Fibroblast of the aortic adventitia (primary cell): ENCODE measurements around the gene ADM2. TPM values are rescaled to one million over a fixed set of nuclear protein-coding genes. Genes with fewer than 3 reads are reported as not detected.

Source experiments
- DNase-seq: peaks from one replicate; pipeline ENCODE4 v3.0.0-alpha.2; 2010; ENCODE audit warnings: low read depth
- H3K4me3 ChIP-seq: 2 replicates; pipeline ENCODE4 v1.5.1; 2011; ENCODE audit warnings: low read depth, mild to moderate bottlenecking, control low read depth, low read length, moderate library complexity
- CTCF ChIP-seq: IDR thresholded peaks from 2 replicates; pipeline ENCODE4 v1.5.1; 2011; ENCODE audit warnings: mild to moderate bottlenecking, low read length, control low read depth, inconsistent platforms; ENCODE audit not compliant: insufficient read depth
- total RNA-seq: library from RNA; depleted of rRNA; stranded (reverse); fragments of >200 nt; gene quantifications from 2 replicates; pipeline ENCODE4 v1.2.3, GENCODE V29; 2012; ENCODE audit warnings: low replicate concordance

ADM2 gene
- total RNA-seq, 1 donor, result 8.0 TPM

GRCh38 chr22:50523458-50523805 is 42.1 kb downstream of the ADM2 start:
- DNase-seq, result no peak
- no peak overlapping the region for H3K4me3 ChIP-seq
- TF ChIP-seq CTCF, result no peak

GRCh38 chr22:50523806-50524675 is 42.7 kb downstream of the ADM2 start:
- no peak for DNase-seq
- H3K4me3 ChIP-seq, result peak overlapping the region; percentile 77
- no peak for TF ChIP-seq CTCF

- H3K4me3 ChIP-seq, result peak overlapping the region; percentile 77
- TF ChIP-seq CTCF, result no peak
- no peak for DNase-seq
These were observed 43.3 kb downstream of the ADM2 start for GRCh38 chr22:50524676-50525103.

GRCh38 chr22:50525104-50525857 is 43.9 kb downstream of the ADM2 start, which contains the start of gene SCO2:
Gene SCO2, minus strand, starts transcription at chr22:50525598. Its CDS starts 1,187 bp downstream, at chr22:50524411.
- peak within 1 kb of the TSS; percentile 77 for H3K4me3 ChIP-seq
- DNase-seq, result peak; percentile 95

GRCh38 chr22:50525858-50526107 is 44.4 kb downstream of the ADM2 start:
- TF ChIP-seq CTCF, result no peak
- H3K4me3 ChIP-seq, result peak overlapping the region; percentile 77
- DNase-seq, result no peak

More at GRCh38 chr22:50525104-50525857, 43.9 kb downstream of the ADM2 start, which contains the start of gene SCO2:
- peak; percentile 45 for TF ChIP-seq CTCF

- peak; percentile 64 for DNase-seq
- TF ChIP-seq CTCF, result peak; percentile 49
- H3K4me3 ChIP-seq, result peak overlapping the region; percentile 77
These were observed 44.9 kb downstream of the ADM2 start for GRCh38 chr22:50526108-50526833.
